GM23338 (cell line): ENCODE results near the gene BNC2.

Experiments used
- CREB1 ChIP-seq: fragments of 250-450 bp; sonication (Bioruptor Pico); IDR thresholded peaks from 2 replicates; pipeline ENCODE4 v1.5.0; 2020; ENCODE audit warnings: low read depth, mild to moderate bottlenecking, moderate library complexity
- CTCF ChIP-seq, 2 experiments: fragments of 200-600 bp in 1 of 2; sonication (generic) in 1 of 2; conservative IDR thresholded peaks; 2 replicates each; pipeline versions ENCODE4 v1.5.1 to v1.6.1; 2016 to 2017; ENCODE audit warnings: antibody characterized with exemption in 2 of 2, low read depth in 2 of 2, mild to moderate bottlenecking in 2 of 2, moderate library complexity in 1 of 2
- EZH2 ChIP-seq: fragments of 200-600 bp; sonication (generic); IDR thresholded peaks from one replicate; pipeline ENCODE4 v1.8.0; 2017; ENCODE audit warnings: antibody characterized with exemption, mild to moderate bottlenecking, low read depth; ENCODE audit not compliant: unreplicated experiment
- EZH2phosphoT487 ChIP-seq: fragments of 200-600 bp; sonication (generic); IDR thresholded peaks from one replicate; pipeline ENCODE4 v1.8.1; 2018; ENCODE audit warnings: antibody characterized with exemption; ENCODE audit not compliant: unreplicated experiment
- JUNB ChIP-seq: IDR thresholded peaks from one replicate; pipeline ENCODE4 v1.6.1; 2016; ENCODE audit warnings: antibody characterized with exemption; ENCODE audit not compliant: unreplicated experiment
- NANOG ChIP-seq: IDR thresholded peaks from 2 replicates; pipeline ENCODE4 v1.6.1; 2016; ENCODE audit warnings: antibody characterized with exemption, borderline replicate concordance
- POLR2AphosphoS5 ChIP-seq: IDR thresholded peaks from 2 replicates; pipeline ENCODE4 v1.6.1; 2016; ENCODE audit warnings: antibody characterized with exemption, low read depth
- REST ChIP-seq: IDR thresholded peaks from one replicate; pipeline ENCODE4 v1.6.1; 2018; ENCODE audit warnings: antibody characterized with exemption; ENCODE audit not compliant: unreplicated experiment
- STAT1 ChIP-seq: IDR thresholded peaks from one replicate; pipeline ENCODE4 v1.6.1; 2016; ENCODE audit warnings: antibody characterized with exemption; ENCODE audit not compliant: unreplicated experiment
- ZNF114 ChIP-seq: fragments of 250-450 bp; sonication (Bioruptor Pico); IDR thresholded peaks from 2 replicates; pipeline ENCODE4 v1.5.0; 2020; ENCODE audit warnings: mild to moderate bottlenecking, moderate library complexity
- ZNF331 ChIP-seq: fragments of 250-450 bp; sonication (Bioruptor Pico); IDR thresholded peaks from 2 replicates; pipeline ENCODE4 v1.5.0; 2020; ENCODE audit warnings: low read depth, mild to moderate bottlenecking, moderate library complexity
- TF ChIP-seq, protein P1 (sequence below): IDR thresholded peaks from 2 replicates; pipeline ENCODE4 v1.6.1; 2016; ENCODE audit warnings: antibody characterized with exemption
- TF ChIP-seq, protein P2 (sequence below): fragments of 250-450 bp; sonication (Bioruptor Pico); IDR thresholded peaks from 2 replicates; pipeline ENCODE4 v1.5.0; 2020; ENCODE audit warnings: mild to moderate bottlenecking, moderate library complexity

- TF ChIP-seq CTCF (conservative IDR thresholded peaks at IDR 0.05; ENCODE audit: low read depth in 2 of 2) (no peak), CREB1 (CRISPR knock-in tag) (no peak), EZH2 (no peak), EZH2phosphoT487 (no peak), ZNF114 (CRISPR knock-in tag) (no peak), JUNB (no peak), POLR2AphosphoS5 (no peak), STAT1 (no peak), NANOG (no peak), REST (no peak), ZNF331 (CRISPR knock-in tag) (no peak)
- TF ChIP-seq, protein P1, sequence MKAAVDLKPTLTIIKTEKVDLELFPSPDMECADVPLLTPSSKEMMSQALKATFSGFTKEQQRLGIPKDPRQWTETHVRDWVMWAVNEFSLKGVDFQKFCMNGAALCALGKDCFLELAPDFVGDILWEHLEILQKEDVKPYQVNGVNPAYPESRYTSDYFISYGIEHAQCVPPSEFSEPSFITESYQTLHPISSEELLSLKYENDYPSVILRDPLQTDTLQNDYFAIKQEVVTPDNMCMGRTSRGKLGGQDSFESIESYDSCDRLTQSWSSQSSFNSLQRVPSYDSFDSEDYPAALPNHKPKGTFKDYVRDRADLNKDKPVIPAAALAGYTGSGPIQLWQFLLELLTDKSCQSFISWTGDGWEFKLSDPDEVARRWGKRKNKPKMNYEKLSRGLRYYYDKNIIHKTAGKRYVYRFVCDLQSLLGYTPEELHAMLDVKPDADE = no peak
- TF ChIP-seq, protein P2, sequence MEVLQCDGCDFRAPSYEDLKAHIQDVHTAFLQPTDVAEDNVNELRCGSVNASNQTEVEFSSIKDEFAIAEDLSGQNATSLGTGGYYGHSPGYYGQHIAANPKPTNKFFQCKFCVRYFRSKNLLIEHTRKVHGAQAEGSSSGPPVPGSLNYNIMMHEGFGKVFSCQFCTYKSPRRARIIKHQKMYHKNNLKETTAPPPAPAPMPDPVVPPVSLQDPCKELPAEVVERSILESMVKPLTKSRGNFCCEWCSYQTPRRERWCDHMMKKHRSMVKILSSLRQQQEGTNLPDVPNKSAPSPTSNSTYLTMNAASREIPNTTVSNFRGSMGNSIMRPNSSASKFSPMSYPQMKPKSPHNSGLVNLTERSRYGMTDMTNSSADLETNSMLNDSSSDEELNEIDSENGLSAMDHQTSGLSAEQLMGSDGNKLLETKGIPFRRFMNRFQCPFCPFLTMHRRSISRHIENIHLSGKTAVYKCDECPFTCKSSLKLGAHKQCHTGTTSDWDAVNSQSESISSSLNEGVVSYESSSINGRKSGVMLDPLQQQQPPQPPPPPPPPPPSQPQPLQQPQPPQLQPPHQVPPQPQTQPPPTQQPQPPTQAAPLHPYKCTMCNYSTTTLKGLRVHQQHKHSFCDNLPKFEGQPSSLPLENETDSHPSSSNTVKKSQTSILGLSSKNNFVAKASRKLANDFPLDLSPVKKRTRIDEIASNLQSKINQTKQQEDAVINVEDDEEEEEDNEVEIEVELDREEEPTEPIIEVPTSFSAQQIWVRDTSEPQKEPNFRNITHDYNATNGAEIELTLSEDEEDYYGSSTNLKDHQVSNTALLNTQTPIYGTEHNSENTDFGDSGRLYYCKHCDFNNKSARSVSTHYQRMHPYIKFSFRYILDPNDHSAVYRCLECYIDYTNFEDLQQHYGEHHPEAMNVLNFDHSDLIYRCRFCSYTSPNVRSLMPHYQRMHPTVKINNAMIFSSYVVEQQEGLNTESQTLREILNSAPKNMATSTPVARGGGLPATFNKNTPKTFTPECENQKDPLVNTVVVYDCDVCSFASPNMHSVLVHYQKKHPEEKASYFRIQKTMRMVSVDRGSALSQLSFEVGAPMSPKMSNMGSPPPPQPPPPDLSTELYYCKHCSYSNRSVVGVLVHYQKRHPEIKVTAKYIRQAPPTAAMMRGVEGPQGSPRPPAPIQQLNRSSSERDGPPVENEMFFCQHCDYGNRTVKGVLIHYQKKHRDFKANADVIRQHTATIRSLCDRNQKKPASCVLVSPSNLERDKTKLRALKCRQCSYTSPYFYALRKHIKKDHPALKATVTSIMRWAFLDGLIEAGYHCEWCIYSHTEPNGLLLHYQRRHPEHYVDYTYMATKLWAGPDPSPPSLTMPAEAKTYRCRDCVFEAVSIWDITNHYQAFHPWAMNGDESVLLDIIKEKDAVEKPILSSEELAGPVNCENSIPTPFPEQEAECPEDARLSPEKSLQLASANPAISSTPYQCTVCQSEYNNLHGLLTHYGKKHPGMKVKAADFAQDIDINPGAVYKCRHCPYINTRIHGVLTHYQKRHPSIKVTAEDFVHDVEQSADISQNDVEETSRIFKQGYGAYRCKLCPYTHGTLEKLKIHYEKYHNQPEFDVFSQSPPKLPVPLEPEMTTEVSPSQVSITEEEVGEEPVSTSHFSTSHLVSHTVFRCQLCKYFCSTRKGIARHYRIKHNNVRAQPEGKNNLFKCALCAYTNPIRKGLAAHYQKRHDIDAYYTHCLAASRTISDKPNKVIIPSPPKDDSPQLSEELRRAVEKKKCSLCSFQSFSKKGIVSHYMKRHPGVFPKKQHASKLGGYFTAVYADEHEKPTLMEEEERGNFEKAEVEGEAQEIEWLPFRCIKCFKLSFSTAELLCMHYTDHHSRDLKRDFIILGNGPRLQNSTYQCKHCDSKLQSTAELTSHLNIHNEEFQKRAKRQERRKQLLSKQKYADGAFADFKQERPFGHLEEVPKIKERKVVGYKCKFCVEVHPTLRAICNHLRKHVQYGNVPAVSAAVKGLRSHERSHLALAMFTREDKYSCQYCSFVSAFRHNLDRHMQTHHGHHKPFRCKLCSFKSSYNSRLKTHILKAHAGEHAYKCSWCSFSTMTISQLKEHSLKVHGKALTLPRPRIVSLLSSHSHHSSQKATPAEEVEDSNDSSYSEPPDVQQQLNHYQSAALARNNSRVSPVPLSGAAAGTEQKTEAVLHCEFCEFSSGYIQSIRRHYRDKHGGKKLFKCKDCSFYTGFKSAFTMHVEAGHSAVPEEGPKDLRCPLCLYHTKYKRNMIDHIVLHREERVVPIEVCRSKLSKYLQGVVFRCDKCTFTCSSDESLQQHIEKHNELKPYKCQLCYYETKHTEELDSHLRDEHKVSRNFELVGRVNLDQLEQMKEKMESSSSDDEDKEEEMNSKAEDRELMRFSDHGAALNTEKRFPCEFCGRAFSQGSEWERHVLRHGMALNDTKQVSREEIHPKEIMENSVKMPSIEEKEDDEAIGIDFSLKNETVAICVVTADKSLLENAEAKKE (CRISPR knock-in tag) = no peak
Observed at GRCh38 chr9:16763946-16764345, 106.5 kb downstream of the BNC2 start.
